NB4 (cell line): ENCODE measurements around the gene CDC20.

ENCODE experiments used
- CTCF ChIP-seq: IDR thresholded peaks from one replicate; pipeline ENCODE4 v1.5.1; 2012; ENCODE audit warnings: low read depth, low read length
- POLR2A ChIP-seq: IDR thresholded peaks from 2 replicates; pipeline ENCODE4 v1.6.1; 2011; ENCODE audit warnings: mild to moderate bottlenecking; ENCODE audit not compliant: insufficient read length; ENCODE audit errors: extremely low read depth

DNA sequence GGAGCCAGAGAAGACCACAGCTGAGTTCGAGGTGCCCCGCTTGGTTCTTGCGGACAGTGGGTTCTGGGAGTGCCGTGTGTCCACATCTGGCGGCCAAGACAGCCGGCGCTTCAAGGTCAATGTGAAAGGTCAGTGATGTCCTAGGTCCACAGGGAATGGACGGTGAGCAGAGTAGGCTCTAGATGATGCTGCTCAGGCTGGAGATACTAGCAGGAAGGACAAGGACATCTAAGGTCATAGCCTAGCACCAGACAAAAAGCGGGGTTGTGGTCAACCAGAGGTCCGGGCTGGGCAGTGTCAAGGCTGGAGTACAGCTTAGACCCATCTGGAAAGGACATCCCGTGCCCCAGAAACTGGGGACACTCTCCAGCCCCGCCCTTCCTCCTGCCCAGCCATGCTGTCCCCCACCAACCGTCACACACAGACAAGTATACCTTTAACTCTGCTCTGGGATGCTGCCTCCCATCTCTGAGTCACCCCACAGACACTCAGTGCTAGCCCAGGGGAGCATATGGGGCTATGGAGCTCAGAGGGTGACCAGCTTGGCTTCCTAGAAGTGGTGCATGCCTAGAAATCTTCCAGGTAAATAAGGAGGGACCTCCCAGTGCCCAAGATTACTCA lies 49.3 kb upstream of the CDC20 start:
- no peak for TF ChIP-seq POLR2A
- no peak for TF ChIP-seq CTCF
